ENCODE results near the gene NUDT4B.
"Not testable (repeated sequence)": the region's sequence is repeated elsewhere in the genome, so short reads cannot be mapped to it uniquely, and the experiment has no call there.

DNA sequence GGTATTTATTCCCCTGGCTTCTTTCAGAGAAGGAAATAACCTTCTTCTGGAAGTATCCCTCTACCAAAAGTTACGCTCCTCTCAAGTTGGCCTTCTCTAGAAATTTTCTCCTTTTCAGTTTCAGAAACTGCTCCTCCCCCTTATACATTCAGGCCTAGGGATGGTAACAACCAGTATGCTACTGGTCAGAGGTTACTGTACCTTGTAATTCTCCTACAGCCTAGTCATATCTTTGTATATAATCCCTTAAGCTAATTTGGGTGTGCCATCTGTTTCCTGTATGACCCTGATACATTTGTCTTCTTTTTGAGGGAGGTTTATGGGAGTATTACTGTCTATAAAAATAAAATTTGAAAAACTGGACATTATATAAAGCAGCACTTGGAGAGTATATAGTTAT, 29.1 kb downstream of the NUDT4B start:
- not testable (repeated sequence) for TF ChIP-seq CTCF (conservative IDR thresholded peaks at IDR 0.05; ENCODE audit: low read length); EZH2phosphoT487 (IDR thresholded peaks at IDR 0.05; ENCODE audit: borderline replicate concordance, low read depth, low read length)

Measured in OCI-LY7 (cell line).